Ovary (tissue), 3 donors: Measurements from ENCODE around the gene MYH9.

Source experiments
- CTCF ChIP-seq, 3 donors: fragments of 450-650 bp in 2 of 3; fragments of 200-600 bp in 1 of 3; IDR thresholded peaks; one replicate each; pipeline versions ENCODE4 v1.5.1 to v1.8.0; 2016 to 2022; ENCODE audit warnings: antibody characterized with exemption in 3 of 3, mild to moderate bottlenecking in 1 of 3
- POLR2A ChIP-seq: fragments of 450-650 bp; IDR thresholded peaks from one replicate; pipeline ENCODE4 v1.6.1; 2017; ENCODE audit warnings: antibody characterized with exemption, mild to moderate bottlenecking, moderate library complexity
- donor health status: DM: no; HTN: no; CAD: no.

GRCh38 chr22:36322602-36322915 is 65.2 kb downstream of the MYH9 start:
- TF ChIP-seq CTCF (IDR thresholded peaks at IDR 0.05) (no peak), POLR2A (no peak)
